HepG2 (cell line): ENCODE measurements around the gene PALM. TPM values are rescaled to one million over a fixed set of nuclear protein-coding genes. Genes with fewer than 3 reads are reported as not detected.
A peak's percentile ranks its signal among the peaks of the same experiment; 100 is the strongest.

ENCODE experiments used
- ELF4 ChIP-seq: sonication (generic); formaldehyde crosslinking; IDR thresholded peaks from 2 replicates; pipeline ENCODE4 v1.5.0; 2020; ENCODE audit warnings: missing genetic modification reagents, mild to moderate bottlenecking, moderate library complexity, borderline replicate concordance
- KLF13 ChIP-seq: sonication (generic); formaldehyde crosslinking; IDR thresholded peaks from 2 replicates; pipeline ENCODE4 v1.4.0; 2020; ENCODE audit warnings: mild to moderate bottlenecking, missing genetic modification reagents
- PPARG ChIP-seq: conservative IDR thresholded peaks from 2 replicates; pipeline ENCODE4 v1.6.1; 2016; ENCODE audit warnings: missing biosample characterization, missing genetic modification reagents
- RARA ChIP-seq: IDR thresholded peaks from 2 replicates; pipeline ENCODE4 v1.6.1; 2016; ENCODE audit warnings: missing genetic modification reagents, missing compliant biosample characterization
- SIX4 ChIP-seq: sonication (generic); formaldehyde crosslinking; IDR thresholded peaks from 2 replicates; pipeline ENCODE4 v1.4.0; 2020; ENCODE audit warnings: missing genetic modification reagents
- ZBTB20 ChIP-seq: sonication (generic); formaldehyde crosslinking; IDR thresholded peaks from 2 replicates; pipeline ENCODE4 v1.8.1; 2023; ENCODE audit warnings: missing genetic modification reagents, low read depth, mild to moderate bottlenecking, borderline replicate concordance
- ZNF124 ChIP-seq: sonication (generic); formaldehyde crosslinking; IDR thresholded peaks from 2 replicates; pipeline ENCODE4 v1.4.0; 2020; ENCODE audit warnings: missing genetic modification reagents
- ZNF572 ChIP-seq: sonication (generic); formaldehyde crosslinking; IDR thresholded peaks from 2 replicates; pipeline ENCODE4 v1.5.1; 2020; ENCODE audit warnings: mild to moderate bottlenecking, missing genetic modification reagents
- ZNF660 ChIP-seq: sonication (generic); formaldehyde crosslinking; IDR thresholded peaks from 2 replicates; pipeline ENCODE4 v1.5.1; 2020; ENCODE audit warnings: mild to moderate bottlenecking, low read depth, missing genetic modification reagents, borderline replicate concordance
- ZNF703 ChIP-seq: sonication (generic); formaldehyde crosslinking; IDR thresholded peaks from 2 replicates; pipeline ENCODE4 v1.5.1; 2020; ENCODE audit warnings: missing genetic modification reagents, mild to moderate bottlenecking, moderate library complexity, borderline replicate concordance
- polyA plus RNA-seq, 8 experiments: library from polyadenylated mRNA; depleted of rRNA in 3 of 8; stranded (reverse) in 7 of 8; unstranded in 1 of 8; fragments of >200 nt; fragmentation: Illumina TruSeq in 4 of 8; extraction: Trizol in 4 of 8; gene quantifications; 2 replicates each; pipeline versions ENCODE4 v1.2.1 to v1.2.3, GENCODE V29; 2011 to 2016; ENCODE audit warnings: low read depth in 4 of 8, missing spikeins in 1 of 8, mixed read lengths in 1 of 8; ENCODE audit not compliant: insufficient read depth in 1 of 8
- total RNA-seq, 5 experiments: library from RNA; depleted of rRNA; stranded (reverse); fragments of >200 nt; fragmentation: Illumina TruSeq; extraction: Trizol; gene quantifications; 2 replicates each; pipeline ENCODE4 v1.2.3, GENCODE V29; 2016; ENCODE audit warnings: low read depth in 1 of 5
- TF ChIP-seq, protein P1 (sequence below): sonication (generic); formaldehyde crosslinking; IDR thresholded peaks from 2 replicates; pipeline ENCODE4 v1.5.1; 2020; ENCODE audit warnings: mild to moderate bottlenecking, missing genetic modification reagents, moderate library complexity
- TF ChIP-seq, protein P2 (sequence below): sonication (generic); formaldehyde crosslinking; IDR thresholded peaks from 2 replicates; pipeline ENCODE4 v1.8.0; 2022; ENCODE audit warnings: mild to moderate bottlenecking, missing genetic modification reagents, moderate library complexity
- TF ChIP-seq, protein P3 (sequence below): IDR thresholded peaks from 2 replicates; pipeline ENCODE4 v1.6.1; 2016; ENCODE audit warnings: low read depth
- TF ChIP-seq, protein P4 (sequence below), 2 experiments: IDR thresholded peaks; 2 replicates each; pipeline ENCODE4 v1.6.1; 2011 to 2012; ENCODE audit warnings: low read length in 2 of 2, borderline replicate concordance in 1 of 2, low read depth in 1 of 2, mild to moderate bottlenecking in 1 of 2, moderate library complexity in 1 of 2
- TF ChIP-seq, protein P5 (sequence below): sonication (generic); formaldehyde crosslinking; IDR thresholded peaks from 2 replicates; pipeline ENCODE4 v1.5.1; 2020; ENCODE audit warnings: missing genetic modification reagents, mild to moderate bottlenecking, borderline replicate concordance

Gene PALM
- total and polyA plus RNA-seq, 2 of the 13 experiments (the other 11 are each of a cell fraction or from before 2014, with no cell fraction given): 4.0 to 9.7 TPM

DNA sequence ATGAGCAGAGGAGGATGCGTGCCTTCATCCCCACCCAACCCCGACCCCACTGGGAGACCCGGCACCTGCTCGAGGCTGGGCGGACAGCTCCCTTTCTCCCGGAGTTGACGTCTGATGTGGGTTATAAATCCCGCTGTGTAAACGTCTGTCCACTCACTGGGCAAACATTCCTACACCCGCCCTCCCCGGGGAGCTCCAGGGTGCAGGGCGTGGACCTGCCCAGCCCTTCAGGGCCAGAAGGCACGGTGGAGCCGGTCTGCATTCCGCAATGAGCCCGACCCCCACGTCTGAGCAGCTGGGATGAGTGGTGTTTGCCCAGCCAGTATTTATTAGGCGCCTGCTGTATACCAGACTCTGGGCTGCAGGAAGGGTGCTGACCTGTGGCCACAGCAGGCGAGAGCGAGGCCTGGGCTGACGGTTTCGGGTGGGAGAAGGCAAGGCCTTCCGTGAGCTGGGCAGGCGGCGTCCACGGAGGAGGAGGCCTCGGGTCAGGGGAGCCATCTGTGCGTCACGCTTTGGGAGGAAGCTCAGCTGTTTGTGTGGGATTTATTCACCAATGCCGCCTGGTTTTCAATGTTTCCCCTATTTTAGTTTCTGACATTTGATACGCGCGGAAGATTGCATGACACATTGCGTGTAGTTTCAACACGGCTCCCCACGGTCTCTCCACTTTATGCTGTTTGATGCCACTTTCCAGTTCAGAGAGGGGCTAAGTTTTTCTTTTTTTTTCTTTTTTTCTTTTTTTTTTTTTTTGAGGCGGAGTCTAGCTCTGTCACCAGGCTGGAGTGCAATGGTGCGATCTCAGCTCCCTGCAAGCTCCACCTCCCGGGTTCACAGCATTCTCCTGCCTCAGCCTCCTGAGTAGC is 44.1 kb downstream of the PALM start (continued):
- TF ChIP-seq, protein P1, sequence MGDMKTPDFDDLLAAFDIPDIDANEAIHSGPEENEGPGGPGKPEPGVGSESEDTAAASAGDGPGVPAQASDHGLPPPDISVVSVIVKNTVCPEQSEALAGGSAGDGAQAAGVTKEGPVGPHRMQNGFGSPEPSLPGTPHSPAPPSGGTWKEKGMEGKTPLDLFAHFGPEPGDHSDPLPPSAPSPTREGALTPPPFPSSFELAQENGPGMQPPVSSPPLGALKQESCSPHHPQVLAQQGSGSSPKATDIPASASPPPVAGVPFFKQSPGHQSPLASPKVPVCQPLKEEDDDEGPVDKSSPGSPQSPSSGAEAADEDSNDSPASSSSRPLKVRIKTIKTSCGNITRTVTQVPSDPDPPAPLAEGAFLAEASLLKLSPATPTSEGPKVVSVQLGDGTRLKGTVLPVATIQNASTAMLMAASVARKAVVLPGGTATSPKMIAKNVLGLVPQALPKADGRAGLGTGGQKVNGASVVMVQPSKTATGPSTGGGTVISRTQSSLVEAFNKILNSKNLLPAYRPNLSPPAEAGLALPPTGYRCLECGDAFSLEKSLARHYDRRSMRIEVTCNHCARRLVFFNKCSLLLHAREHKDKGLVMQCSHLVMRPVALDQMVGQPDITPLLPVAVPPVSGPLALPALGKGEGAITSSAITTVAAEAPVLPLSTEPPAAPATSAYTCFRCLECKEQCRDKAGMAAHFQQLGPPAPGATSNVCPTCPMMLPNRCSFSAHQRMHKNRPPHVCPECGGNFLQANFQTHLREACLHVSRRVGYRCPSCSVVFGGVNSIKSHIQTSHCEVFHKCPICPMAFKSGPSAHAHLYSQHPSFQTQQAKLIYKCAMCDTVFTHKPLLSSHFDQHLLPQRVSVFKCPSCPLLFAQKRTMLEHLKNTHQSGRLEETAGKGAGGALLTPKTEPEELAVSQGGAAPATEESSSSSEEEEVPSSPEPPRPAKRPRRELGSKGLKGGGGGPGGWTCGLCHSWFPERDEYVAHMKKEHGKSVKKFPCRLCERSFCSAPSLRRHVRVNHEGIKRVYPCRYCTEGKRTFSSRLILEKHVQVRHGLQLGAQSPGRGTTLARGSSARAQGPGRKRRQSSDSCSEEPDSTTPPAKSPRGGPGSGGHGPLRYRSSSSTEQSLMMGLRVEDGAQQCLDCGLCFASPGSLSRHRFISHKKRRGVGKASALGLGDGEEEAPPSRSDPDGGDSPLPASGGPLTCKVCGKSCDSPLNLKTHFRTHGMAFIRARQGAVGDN (CRISPR knock-in tag): peak; percentile 62
- peak; percentile 78 for TF ChIP-seq RARA
- no peak for TF ChIP-seq ZNF660 (CRISPR knock-in tag)
- TF ChIP-seq, protein P2, sequence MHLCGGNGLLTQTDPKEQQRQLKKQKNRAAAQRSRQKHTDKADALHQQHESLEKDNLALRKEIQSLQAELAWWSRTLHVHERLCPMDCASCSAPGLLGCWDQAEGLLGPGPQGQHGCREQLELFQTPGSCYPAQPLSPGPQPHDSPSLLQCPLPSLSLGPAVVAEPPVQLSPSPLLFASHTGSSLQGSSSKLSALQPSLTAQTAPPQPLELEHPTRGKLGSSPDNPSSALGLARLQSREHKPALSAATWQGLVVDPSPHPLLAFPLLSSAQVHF (CRISPR knock-in tag): no peak
- TF ChIP-seq, protein P3, sequence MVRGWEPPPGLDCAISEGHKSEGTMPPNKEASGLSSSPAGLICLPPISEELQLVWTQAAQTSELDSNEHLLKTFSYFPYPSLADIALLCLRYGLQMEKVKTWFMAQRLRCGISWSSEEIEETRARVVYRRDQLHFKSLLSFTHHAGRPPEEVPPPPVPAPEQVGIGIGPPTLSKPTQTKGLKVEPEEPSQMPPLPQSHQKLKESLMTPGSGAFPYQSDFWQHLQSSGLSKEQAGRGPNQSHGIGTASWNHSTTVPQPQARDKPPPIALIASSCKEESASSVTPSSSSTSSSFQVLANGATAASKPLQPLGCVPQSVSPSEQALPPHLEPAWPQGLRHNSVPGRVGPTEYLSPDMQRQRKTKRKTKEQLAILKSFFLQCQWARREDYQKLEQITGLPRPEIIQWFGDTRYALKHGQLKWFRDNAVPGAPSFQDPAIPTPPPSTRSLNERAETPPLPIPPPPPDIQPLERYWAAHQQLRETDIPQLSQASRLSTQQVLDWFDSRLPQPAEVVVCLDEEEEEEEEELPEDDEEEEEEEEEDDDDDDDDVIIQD (CRISPR knock-in tag): no peak
- TF ChIP-seq ZNF124 (CRISPR knock-in tag): no peak
- no peak for TF ChIP-seq ELF4 (CRISPR knock-in tag)
- TF ChIP-seq, protein P4, sequence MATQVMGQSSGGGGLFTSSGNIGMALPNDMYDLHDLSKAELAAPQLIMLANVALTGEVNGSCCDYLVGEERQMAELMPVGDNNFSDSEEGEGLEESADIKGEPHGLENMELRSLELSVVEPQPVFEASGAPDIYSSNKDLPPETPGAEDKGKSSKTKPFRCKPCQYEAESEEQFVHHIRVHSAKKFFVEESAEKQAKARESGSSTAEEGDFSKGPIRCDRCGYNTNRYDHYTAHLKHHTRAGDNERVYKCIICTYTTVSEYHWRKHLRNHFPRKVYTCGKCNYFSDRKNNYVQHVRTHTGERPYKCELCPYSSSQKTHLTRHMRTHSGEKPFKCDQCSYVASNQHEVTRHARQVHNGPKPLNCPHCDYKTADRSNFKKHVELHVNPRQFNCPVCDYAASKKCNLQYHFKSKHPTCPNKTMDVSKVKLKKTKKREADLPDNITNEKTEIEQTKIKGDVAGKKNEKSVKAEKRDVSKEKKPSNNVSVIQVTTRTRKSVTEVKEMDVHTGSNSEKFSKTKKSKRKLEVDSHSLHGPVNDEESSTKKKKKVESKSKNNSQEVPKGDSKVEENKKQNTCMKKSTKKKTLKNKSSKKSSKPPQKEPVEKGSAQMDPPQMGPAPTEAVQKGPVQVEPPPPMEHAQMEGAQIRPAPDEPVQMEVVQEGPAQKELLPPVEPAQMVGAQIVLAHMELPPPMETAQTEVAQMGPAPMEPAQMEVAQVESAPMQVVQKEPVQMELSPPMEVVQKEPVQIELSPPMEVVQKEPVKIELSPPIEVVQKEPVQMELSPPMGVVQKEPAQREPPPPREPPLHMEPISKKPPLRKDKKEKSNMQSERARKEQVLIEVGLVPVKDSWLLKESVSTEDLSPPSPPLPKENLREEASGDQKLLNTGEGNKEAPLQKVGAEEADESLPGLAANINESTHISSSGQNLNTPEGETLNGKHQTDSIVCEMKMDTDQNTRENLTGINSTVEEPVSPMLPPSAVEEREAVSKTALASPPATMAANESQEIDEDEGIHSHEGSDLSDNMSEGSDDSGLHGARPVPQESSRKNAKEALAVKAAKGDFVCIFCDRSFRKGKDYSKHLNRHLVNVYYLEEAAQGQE (IDR thresholded peaks at IDR 0.05; ENCODE audit: borderline replicate concordance in 1 of 2, low read depth in 1 of 2, low read length in 2 of 2): peak in 1 of 2 experiments; percentile 58; a peak in 2 of 4 replicates
- TF ChIP-seq SIX4: no peak
- TF ChIP-seq KLF13 (CRISPR knock-in tag): no peak
- TF ChIP-seq, protein P5, sequence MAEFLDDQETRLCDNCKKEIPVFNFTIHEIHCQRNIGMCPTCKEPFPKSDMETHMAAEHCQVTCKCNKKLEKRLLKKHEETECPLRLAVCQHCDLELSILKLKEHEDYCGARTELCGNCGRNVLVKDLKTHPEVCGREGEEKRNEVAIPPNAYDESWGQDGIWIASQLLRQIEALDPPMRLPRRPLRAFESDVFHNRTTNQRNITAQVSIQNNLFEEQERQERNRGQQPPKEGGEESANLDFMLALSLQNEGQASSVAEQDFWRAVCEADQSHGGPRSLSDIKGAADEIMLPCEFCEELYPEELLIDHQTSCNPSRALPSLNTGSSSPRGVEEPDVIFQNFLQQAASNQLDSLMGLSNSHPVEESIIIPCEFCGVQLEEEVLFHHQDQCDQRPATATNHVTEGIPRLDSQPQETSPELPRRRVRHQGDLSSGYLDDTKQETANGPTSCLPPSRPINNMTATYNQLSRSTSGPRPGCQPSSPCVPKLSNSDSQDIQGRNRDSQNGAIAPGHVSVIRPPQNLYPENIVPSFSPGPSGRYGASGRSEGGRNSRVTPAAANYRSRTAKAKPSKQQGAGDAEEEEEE (CRISPR knock-in tag): no peak
- no peak for TF ChIP-seq PPARG (CRISPR knock-in tag)
- no peak for TF ChIP-seq ZNF703 (CRISPR knock-in tag)
- TF ChIP-seq ZBTB20 (CRISPR knock-in tag): peak; percentile 32; the same call in 1 of the 2 replicates
- TF ChIP-seq ZNF572 (CRISPR knock-in tag): no peak
